Measurements from ENCODE around the gene LSM10. TPM values are rescaled to one million over a fixed set of nuclear protein-coding genes. Genes with fewer than 3 reads are reported as not detected.

Gene LSM10
- total and polyA plus RNA-seq, 2 donors (not counting 3 experiments of a cell fraction or from before 2014, with no cell fraction given) = 38.2 to 76.9 TPM

- peaks cover 19% of the 10 kb centered on the region for H3K4me1 ChIP-seq (ENCODE audit: control insufficient read depth, extremely low read depth, insufficient read depth, low read length)
- no peak for FAIRE-seq
- peaks cover 83% of the 10 kb centered on the region for H3K79me2 ChIP-seq (ENCODE audit: control insufficient read depth, insufficient read depth, low read length)
- no peak for TF ChIP-seq MAX (IDR thresholded peaks at IDR 0.05; ENCODE audit: insufficient read depth, insufficient read length)
- no peak for TF ChIP-seq POLR2AphosphoS5 (IDR thresholded peaks at IDR 0.05; ENCODE audit: insufficient read depth, low read depth, low read length)
- TF ChIP-seq, protein P1, sequence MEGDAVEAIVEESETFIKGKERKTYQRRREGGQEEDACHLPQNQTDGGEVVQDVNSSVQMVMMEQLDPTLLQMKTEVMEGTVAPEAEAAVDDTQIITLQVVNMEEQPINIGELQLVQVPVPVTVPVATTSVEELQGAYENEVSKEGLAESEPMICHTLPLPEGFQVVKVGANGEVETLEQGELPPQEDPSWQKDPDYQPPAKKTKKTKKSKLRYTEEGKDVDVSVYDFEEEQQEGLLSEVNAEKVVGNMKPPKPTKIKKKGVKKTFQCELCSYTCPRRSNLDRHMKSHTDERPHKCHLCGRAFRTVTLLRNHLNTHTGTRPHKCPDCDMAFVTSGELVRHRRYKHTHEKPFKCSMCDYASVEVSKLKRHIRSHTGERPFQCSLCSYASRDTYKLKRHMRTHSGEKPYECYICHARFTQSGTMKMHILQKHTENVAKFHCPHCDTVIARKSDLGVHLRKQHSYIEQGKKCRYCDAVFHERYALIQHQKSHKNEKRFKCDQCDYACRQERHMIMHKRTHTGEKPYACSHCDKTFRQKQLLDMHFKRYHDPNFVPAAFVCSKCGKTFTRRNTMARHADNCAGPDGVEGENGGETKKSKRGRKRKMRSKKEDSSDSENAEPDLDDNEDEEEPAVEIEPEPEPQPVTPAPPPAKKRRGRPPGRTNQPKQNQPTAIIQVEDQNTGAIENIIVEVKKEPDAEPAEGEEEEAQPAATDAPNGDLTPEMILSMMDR (IDR thresholded peaks at IDR 0.05; ENCODE audit: extremely low read depth in 1 of 2, insufficient read depth in 1 of 2, low read depth in 1 of 2, low read length in 2 of 2) = no peak
- TF ChIP-seq MYC (IDR thresholded peaks at IDR 0.05; ENCODE audit: low read depth, low read length) = no peak
- TF ChIP-seq POLR2A (IDR thresholded peaks at IDR 0.05; ENCODE audit: low read depth, low read length) = no peak
- no peak for TF ChIP-seq EZH2 (IDR thresholded peaks at IDR 0.05; ENCODE audit: borderline replicate concordance, low read depth, low read length, severe bottlenecking)
- TF ChIP-seq GATA2 (IDR thresholded peaks at IDR 0.05; ENCODE audit: insufficient read depth, insufficient read length, low read depth, low read length) = no peak
- no peak for TF ChIP-seq JUN (IDR thresholded peaks at IDR 0.05; ENCODE audit: borderline replicate concordance, insufficient read depth, insufficient read length, low read depth)
- no peak for TF ChIP-seq FOS (IDR thresholded peaks at IDR 0.05; ENCODE audit: borderline replicate concordance, insufficient read depth, low read length)
- no peak overlapping the region for H3K4me2 ChIP-seq (ENCODE audit: insufficient read depth, low read length)
- no peak overlapping the region for H3K27ac ChIP-seq (ENCODE audit: insufficient read depth, low read depth, low read length)
- no peak for DNase-seq (ENCODE audit: low read depth, low spot score)
- H3K4me3 ChIP-seq (replicated peaks in 1 of 3; ENCODE audit: insufficient read depth in 1 of 3, low read depth in 1 of 3, low read length in 3 of 3) = no peak overlapping the region
- no peaks in the 10 kb centered on the region for H3K27me3 ChIP-seq (ENCODE audit: control insufficient read depth in 2 of 2, insufficient read depth in 2 of 2, low read length in 2 of 2)
- H3K9me3 ChIP-seq (replicated peaks; ENCODE audit: control insufficient read depth, insufficient read depth, low read length) = no peaks in the 10 kb centered on the region
- H4K20me1 ChIP-seq (replicated peaks; ENCODE audit: control insufficient read depth, extremely low read depth, insufficient read depth, low read length) = no peaks in the 10 kb centered on the region
- H2AFZ ChIP-seq (ENCODE audit: low read depth, low read length) = no peak overlapping the region
- POLR2A ChIA-PET = no interaction called here
- H3K9ac ChIP-seq (replicated peaks; ENCODE audit: extremely low read depth, insufficient read depth, low read length) = no peak overlapping the region
- dilution Hi-C loops (cut with MboI; ENCODE audit: extremely low pct_ligation_motif_present, low sequenced_read_pairs) (no loop called here), intact Hi-C loops (cut with micrococcal nuclease) (no loop called here)
- BruUV-seq (replicated peaks) = no TSS peak
- H3K9me1 ChIP-seq (replicated peaks; ENCODE audit: control insufficient read depth, extremely low read depth, insufficient read depth, low read length) = no peaks in the 10 kb centered on the region
- H3K36me3 ChIP-seq (ENCODE audit: control insufficient read depth in 2 of 2, extremely low read depth in 1 of 2, insufficient read depth in 2 of 2, low read length in 2 of 2) = peaks cover 0 to 1% of the 10 kb centered on the region in 2 experiments
- CTCF ChIA-PET = no interaction called here
These were observed 16.9 kb downstream of the LSM10 start for GRCh38 chr1:36380782-36381181.

Data from endothelial cell of umbilical vein (primary cell).